Epithelial cell of proximal tubule (primary cell): ENCODE results near the gene TRPC4AP. TPM values are rescaled to one million over a fixed set of nuclear protein-coding genes. Genes with fewer than 3 reads are reported as not detected.

ENCODE experiments used
- DNase-seq: peaks from one replicate; pipeline ENCODE4 v3.0.0-alpha.2; 2011; ENCODE audit warnings: low read depth
- H3K4me3 ChIP-seq: 2 replicates; pipeline ENCODE4 v1.5.1; 2011; ENCODE audit warnings: low read depth, mild to moderate bottlenecking, low read length
- total RNA-seq: library from RNA; depleted of rRNA; stranded (reverse); fragments of >200 nt; gene quantifications from 2 replicates; pipeline ENCODE4 v1.2.3, GENCODE V29; 2015
- TF ChIP-seq, protein P1 (sequence below): conservative IDR thresholded peaks from 2 replicates; pipeline ENCODE4 v1.5.1; 2012; ENCODE audit warnings: low read depth, mild to moderate bottlenecking, low read length

TRPC4AP gene
- total RNA-seq, 1 donor from 2014 or later = 58.6 TPM

GRCh38 chr20:34986311-34987287 lies 106.0 kb downstream of the TRPC4AP start:
- TF ChIP-seq, protein P1, sequence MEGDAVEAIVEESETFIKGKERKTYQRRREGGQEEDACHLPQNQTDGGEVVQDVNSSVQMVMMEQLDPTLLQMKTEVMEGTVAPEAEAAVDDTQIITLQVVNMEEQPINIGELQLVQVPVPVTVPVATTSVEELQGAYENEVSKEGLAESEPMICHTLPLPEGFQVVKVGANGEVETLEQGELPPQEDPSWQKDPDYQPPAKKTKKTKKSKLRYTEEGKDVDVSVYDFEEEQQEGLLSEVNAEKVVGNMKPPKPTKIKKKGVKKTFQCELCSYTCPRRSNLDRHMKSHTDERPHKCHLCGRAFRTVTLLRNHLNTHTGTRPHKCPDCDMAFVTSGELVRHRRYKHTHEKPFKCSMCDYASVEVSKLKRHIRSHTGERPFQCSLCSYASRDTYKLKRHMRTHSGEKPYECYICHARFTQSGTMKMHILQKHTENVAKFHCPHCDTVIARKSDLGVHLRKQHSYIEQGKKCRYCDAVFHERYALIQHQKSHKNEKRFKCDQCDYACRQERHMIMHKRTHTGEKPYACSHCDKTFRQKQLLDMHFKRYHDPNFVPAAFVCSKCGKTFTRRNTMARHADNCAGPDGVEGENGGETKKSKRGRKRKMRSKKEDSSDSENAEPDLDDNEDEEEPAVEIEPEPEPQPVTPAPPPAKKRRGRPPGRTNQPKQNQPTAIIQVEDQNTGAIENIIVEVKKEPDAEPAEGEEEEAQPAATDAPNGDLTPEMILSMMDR = no peak
- H3K4me3 ChIP-seq = no peak overlapping the region
- DNase-seq = no peak

GRCh38 chr20:34985461-34986310 lies 106.9 kb downstream of the TRPC4AP start:
- H3K4me3 ChIP-seq = no peak overlapping the region
- DNase-seq = no peak
- TF ChIP-seq, protein P1 = no peak

DNA sequence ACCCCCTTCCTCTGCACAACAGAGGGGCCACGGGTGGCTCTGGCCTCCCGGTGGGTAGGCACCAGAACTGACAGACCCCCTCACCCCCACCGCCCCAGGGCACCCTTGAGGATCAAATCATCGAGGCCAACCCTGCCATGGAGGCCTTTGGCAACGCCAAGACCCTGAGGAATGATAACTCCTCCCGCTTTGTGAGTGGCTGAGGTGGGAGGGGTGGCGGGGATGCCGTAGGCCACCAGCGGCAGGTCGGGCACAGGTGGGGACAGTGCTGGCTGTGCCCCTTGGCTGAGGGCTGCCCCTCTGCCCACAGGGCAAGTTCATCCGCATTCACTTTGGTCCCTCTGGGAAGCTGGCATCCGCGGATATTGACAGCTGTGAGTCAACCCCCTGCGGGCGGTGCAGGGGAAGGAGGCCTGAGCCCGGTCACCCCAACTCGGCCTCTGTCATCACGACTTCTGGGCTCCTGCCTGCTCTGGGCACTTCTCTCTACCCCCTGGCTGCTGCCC lies 107.8 kb downstream of the TRPC4AP start:
- H3K4me3 ChIP-seq = no peak overlapping the region
- TF ChIP-seq, protein P1 = no peak
- DNase-seq = no peak

GRCh38 chr20:34983995-34984735 lies 108.4 kb downstream of the TRPC4AP start:
- DNase-seq = no peak
- TF ChIP-seq, protein P1 = no peak
- no peak overlapping the region for H3K4me3 ChIP-seq

GRCh38 chr20:34983089-34983820 lies 109.4 kb downstream of the TRPC4AP start:
- H3K4me3 ChIP-seq = no peak overlapping the region
- no peak for DNase-seq
- TF ChIP-seq, protein P1 = no peak
